ENCODE measurements around the gene NCAPG2.

The NCAPG2 gene

DNA sequence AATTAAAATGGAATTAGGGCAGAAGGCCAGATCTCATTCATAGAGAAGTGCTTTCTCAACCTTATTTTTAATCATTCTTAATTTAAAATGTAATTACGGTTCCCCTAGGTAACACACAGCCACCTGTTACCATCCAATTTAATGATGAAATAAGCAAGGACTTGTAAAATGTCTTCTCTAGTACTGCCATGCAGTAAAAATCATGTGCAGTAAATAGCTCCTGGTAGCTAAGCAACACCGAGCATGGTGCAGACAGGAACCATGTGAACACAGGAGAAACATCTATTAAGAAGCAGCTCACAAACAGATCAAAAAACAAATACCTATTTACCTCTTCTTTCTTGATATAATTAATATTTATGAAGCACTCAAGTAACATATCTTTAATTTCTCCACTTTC, 15.1 kb downstream of the NCAPG2 start:
- peaks cover 68% of the 10 kb centered on the region; the same call in 1 of the 2 replicates for H3K36me3 ChIP-seq (ENCODE audit: insufficient read depth, low read length)
- no peaks in the 10 kb centered on the region for H3K27me3 ChIP-seq (ENCODE audit: insufficient read depth, low read length, poor library complexity, severe bottlenecking)
- H2AFZ ChIP-seq (ENCODE audit: low read length) = no peak overlapping the region
- H4K20me1 ChIP-seq (ENCODE audit: insufficient read depth, low read length, poor library complexity, severe bottlenecking) = no peaks in the 10 kb centered on the region
- no peaks in the 10 kb centered on the region for H3K9me2 ChIP-seq (replicated peaks; ENCODE audit: low read depth, low read length)
- H3K79me2 ChIP-seq (ENCODE audit: insufficient read depth, low read length) = peaks cover 19% of the 10 kb centered on the region; the same call in 1 of the 2 replicates
- peaks cover 15% of the 10 kb centered on the region for H3K4me1 ChIP-seq (ENCODE audit: insufficient read depth, low read length, poor library complexity, severe bottlenecking)
- TF ChIP-seq EZH2phosphoT487 (IDR thresholded peaks at IDR 0.05; ENCODE audit: borderline replicate concordance) = no peak
- TF ChIP-seq, protein P1, sequence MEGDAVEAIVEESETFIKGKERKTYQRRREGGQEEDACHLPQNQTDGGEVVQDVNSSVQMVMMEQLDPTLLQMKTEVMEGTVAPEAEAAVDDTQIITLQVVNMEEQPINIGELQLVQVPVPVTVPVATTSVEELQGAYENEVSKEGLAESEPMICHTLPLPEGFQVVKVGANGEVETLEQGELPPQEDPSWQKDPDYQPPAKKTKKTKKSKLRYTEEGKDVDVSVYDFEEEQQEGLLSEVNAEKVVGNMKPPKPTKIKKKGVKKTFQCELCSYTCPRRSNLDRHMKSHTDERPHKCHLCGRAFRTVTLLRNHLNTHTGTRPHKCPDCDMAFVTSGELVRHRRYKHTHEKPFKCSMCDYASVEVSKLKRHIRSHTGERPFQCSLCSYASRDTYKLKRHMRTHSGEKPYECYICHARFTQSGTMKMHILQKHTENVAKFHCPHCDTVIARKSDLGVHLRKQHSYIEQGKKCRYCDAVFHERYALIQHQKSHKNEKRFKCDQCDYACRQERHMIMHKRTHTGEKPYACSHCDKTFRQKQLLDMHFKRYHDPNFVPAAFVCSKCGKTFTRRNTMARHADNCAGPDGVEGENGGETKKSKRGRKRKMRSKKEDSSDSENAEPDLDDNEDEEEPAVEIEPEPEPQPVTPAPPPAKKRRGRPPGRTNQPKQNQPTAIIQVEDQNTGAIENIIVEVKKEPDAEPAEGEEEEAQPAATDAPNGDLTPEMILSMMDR (conservative IDR thresholded peaks at IDR 0.05; ENCODE audit: low read length) = no peak
- no peak overlapping the region for H3K9ac ChIP-seq (ENCODE audit: low read depth, low read length, poor library complexity, severe bottlenecking)
- no peaks in the 10 kb centered on the region for H3F3A ChIP-seq (ENCODE audit: low read depth)
- no peak overlapping the region for H3K4me3 ChIP-seq (ENCODE audit: low read length, poor library complexity, severe bottlenecking)
- no peak overlapping the region for H3K4me2 ChIP-seq (ENCODE audit: low read depth, low read length, poor library complexity, severe bottlenecking)
- no peaks in the 10 kb centered on the region for H3K9me3 ChIP-seq (ENCODE audit: insufficient read depth, low read depth, low read length)

DNA sequence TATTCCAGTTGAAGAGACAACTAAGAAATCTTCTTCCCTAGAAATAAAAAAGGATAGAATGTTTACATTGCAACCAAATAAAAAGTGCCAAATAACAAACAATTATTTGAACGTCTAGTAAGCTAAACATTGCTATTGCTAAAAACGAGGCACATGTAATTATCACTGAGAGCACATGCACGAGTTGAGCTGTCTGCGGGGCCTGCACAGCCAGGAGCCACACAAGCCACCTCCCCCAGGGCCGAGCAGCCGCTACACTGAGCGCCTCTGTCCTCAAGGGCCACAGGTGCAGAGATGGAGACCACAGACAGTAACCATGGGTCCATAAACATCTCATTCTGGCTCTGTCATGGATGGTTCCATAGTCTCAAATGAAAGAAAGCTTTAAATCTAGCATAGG, 17.2 kb downstream of the NCAPG2 start:
- H2AFZ ChIP-seq (ENCODE audit: low read length) = no peak overlapping the region
- no peaks in the 10 kb centered on the region for H4K20me1 ChIP-seq (ENCODE audit: insufficient read depth, low read length, poor library complexity, severe bottlenecking)
- no peak overlapping the region for H3K4me2 ChIP-seq (ENCODE audit: low read depth, low read length, poor library complexity, severe bottlenecking)
- H3K9me3 ChIP-seq (ENCODE audit: insufficient read depth, low read depth, low read length) = no peaks in the 10 kb centered on the region
- no peak for TF ChIP-seq EZH2phosphoT487 (IDR thresholded peaks at IDR 0.05; ENCODE audit: borderline replicate concordance)
- TF ChIP-seq, protein P1 (conservative IDR thresholded peaks at IDR 0.05; ENCODE audit: low read length) = no peak
- peaks cover 6% of the 10 kb centered on the region; the same call in 1 of the 2 replicates for H3K79me2 ChIP-seq (ENCODE audit: insufficient read depth, low read length)
- no peaks in the 10 kb centered on the region for H3K27me3 ChIP-seq (ENCODE audit: insufficient read depth, low read length, poor library complexity, severe bottlenecking)
- H3K9me2 ChIP-seq (replicated peaks; ENCODE audit: low read depth, low read length) = no peaks in the 10 kb centered on the region
- H3K4me1 ChIP-seq (ENCODE audit: insufficient read depth, low read length, poor library complexity, severe bottlenecking) = no peaks in the 10 kb centered on the region
- H3F3A ChIP-seq (ENCODE audit: low read depth) = no peaks in the 10 kb centered on the region
- H3K36me3 ChIP-seq (ENCODE audit: insufficient read depth, low read length) = peaks cover 83% of the 10 kb centered on the region; the same call in 1 of the 2 replicates
- no peak overlapping the region for H3K4me3 ChIP-seq (ENCODE audit: low read length, poor library complexity, severe bottlenecking)
- H3K9ac ChIP-seq (ENCODE audit: low read depth, low read length, poor library complexity, severe bottlenecking) = no peak overlapping the region

DNA sequence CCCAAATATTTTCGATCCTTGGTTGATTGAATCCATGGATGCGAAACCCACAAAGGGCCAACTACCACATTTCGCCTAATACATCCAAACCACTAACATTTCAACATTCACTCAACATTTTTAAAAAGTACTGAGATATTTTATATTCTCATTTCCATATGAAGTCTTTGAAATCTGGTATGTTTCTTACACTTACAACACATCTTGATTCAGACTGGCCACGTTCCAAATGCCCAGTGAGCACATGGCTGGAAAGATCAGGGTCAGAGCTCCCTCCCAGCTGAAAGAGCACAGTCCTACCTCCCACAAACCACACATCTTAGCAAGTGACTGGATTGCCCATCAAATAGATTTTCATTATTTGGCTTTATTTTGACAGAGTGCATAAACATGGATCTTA, 18.9 kb downstream of the NCAPG2 start:
- TF ChIP-seq, protein P1 (conservative IDR thresholded peaks at IDR 0.05; ENCODE audit: low read length) = no peak
- TF ChIP-seq EZH2phosphoT487 (IDR thresholded peaks at IDR 0.05; ENCODE audit: borderline replicate concordance) = no peak
- H3K9me3 ChIP-seq (ENCODE audit: insufficient read depth, low read depth, low read length) = no peaks in the 10 kb centered on the region
- H3K36me3 ChIP-seq (ENCODE audit: insufficient read depth, low read length) = peaks cover 76% of the 10 kb centered on the region; the same call in 1 of the 2 replicates

More for the DNA sequence above, 18.9 kb downstream of the NCAPG2 start:
- Histone ChIP-seq H3K4me3 (ENCODE audit: low read length, poor library complexity, severe bottlenecking) (no peak overlapping the region), H3K79me2 (ENCODE audit: insufficient read depth, low read length) (no peaks in the 10 kb centered on the region), H3K9ac (ENCODE audit: low read depth, low read length, poor library complexity, severe bottlenecking) (no peak overlapping the region), H2AFZ (ENCODE audit: low read length) (no peak overlapping the region), H3K4me2 (ENCODE audit: low read depth, low read length, poor library complexity, severe bottlenecking) (no peak overlapping the region), H3F3A (ENCODE audit: low read depth) (no peaks in the 10 kb centered on the region), H3K9me2 (replicated peaks; ENCODE audit: low read depth, low read length) (no peaks in the 10 kb centered on the region), H3K27me3 (ENCODE audit: insufficient read depth, low read length, poor library complexity, severe bottlenecking) (no peaks in the 10 kb centered on the region), H3K4me1 (ENCODE audit: insufficient read depth, low read length, poor library complexity, severe bottlenecking) (peaks cover 2% of the 10 kb centered on the region), H4K20me1 (ENCODE audit: insufficient read depth, low read length, poor library complexity, severe bottlenecking) (no peaks in the 10 kb centered on the region)

Data from Loucy (cell line).